HepG2 (cell line): Measurements from ENCODE around the gene ADGRB2. TPM values are rescaled to one million over a fixed set of nuclear protein-coding genes. Genes with fewer than 3 reads are reported as not detected.

Experiments used
- ATAC-seq: fragments of 200-7000 bp; cut with Tn5 transposase; 3 replicates; pipeline ENCODE4 v1.9.1; 2020; ENCODE audit warnings: mild to moderate bottlenecking, moderate library complexity
- BruUV-seq: library from RNA; stranded (reverse); fragments of 400-500 nt; replicated peaks from 2 replicates; lab custom pipeline; 2021; lab: Mats Ljungman, UMichigan
- CTCF ChIA-PET: fragments of 300-600 bp; formaldehyde crosslinking; extraction: SDS; loops from one replicate; lab custom pipeline; 2021; ENCODE audit warnings: low total read pairs, inconsistent platforms, low intra/inter-chr PET ratio; lab: Yijun Ruan, JAX
- POLR2A ChIA-PET: fragments of 350-600 bp; sonication (Branson Sonifier 250); formaldehyde crosslinking; loops from one replicate; lab custom pipeline; 2020; ENCODE audit warnings: antibody characterized with exemption, inconsistent platforms; lab: Yijun Ruan, JAX
- DNase-seq: peaks from one replicate; pipeline ENCODE4 v3.0.0-alpha.2; 2015; ENCODE audit warnings: low spot score
- FAIRE-seq: peaks from 3 replicates; lab custom pipeline; 2011; peaks lifted over from hg19 to GRCh38; lab: Jason Lieb, UNC
- H2AFZ ChIP-seq: one replicate; pipeline ENCODE4 v1.6.1; 2011; ENCODE audit warnings: low read length, inconsistent platforms
- H3K27ac ChIP-seq: fragments of 300-600 bp; 3 replicates; pipeline ENCODE4 v1.8.0; 2011; ENCODE audit warnings: mixed run types, mild to moderate bottlenecking, mixed read lengths, low read length, inconsistent platforms; ENCODE audit not compliant: insufficient read depth; ENCODE audit errors: extremely low read length
- H3K27me3 ChIP-seq, 2 experiments: fragments of 200-600 bp in 1 of 2; 2 replicates in 1 of 2; 3 replicates in 1 of 2; pipeline versions ENCODE4 v1.6.0 to v1.8.0; 2011; ENCODE audit warnings: low read length in 2 of 2, mild to moderate bottlenecking in 2 of 2, moderate library complexity in 2 of 2, inconsistent platforms in 1 of 2; ENCODE audit not compliant: insufficient read depth in 2 of 2, control insufficient read depth in 1 of 2
- H3K36me3 ChIP-seq, 2 experiments: fragments of 200-600 bp in 1 of 2; replicated peaks in 1 of 2; 2 replicates in 1 of 2; 3 replicates in 1 of 2; pipeline versions ENCODE4 v1.5.1 to v1.8.0; 2011; ENCODE audit warnings: low read length in 2 of 2, inconsistent platforms in 1 of 2; ENCODE audit not compliant: insufficient read depth in 2 of 2, control insufficient read depth in 1 of 2
- H3K4me1 ChIP-seq: 2 replicates; pipeline ENCODE4 v1.5.1; 2012; ENCODE audit warnings: low read length, inconsistent platforms; ENCODE audit not compliant: insufficient read depth
- H3K4me2 ChIP-seq: 2 replicates; pipeline ENCODE4 v1.6.0; 2011; ENCODE audit warnings: low read depth, low read length, inconsistent platforms
- H3K4me3 ChIP-seq, 3 experiments: fragments of 200-600 bp in 1 of 3; sonication (generic), shearing (Covaris generic) in 1 of 3; replicated peaks in 1 of 3; 2 replicates each; pipeline ENCODE4 v1.5.1; 2011 to 2016; ENCODE audit warnings: low read length in 3 of 3, inconsistent platforms in 2 of 3, low read depth in 2 of 3, mild to moderate bottlenecking in 2 of 3, control low read depth in 1 of 3, mixed read lengths in 1 of 3; ENCODE audit not compliant: insufficient read depth in 1 of 3
- H3K79me2 ChIP-seq: one replicate; pipeline ENCODE4 v1.6.1; 2011; ENCODE audit warnings: low read length, inconsistent platforms; ENCODE audit not compliant: insufficient read depth
- H3K9ac ChIP-seq: 2 replicates; pipeline ENCODE4 v1.6.0; 2011; ENCODE audit warnings: mild to moderate bottlenecking, low read depth, low read length, inconsistent platforms; ENCODE audit not compliant: insufficient read depth
- H3K9me3 ChIP-seq: 2 replicates; pipeline ENCODE4 v1.5.1; 2012; ENCODE audit warnings: mild to moderate bottlenecking, low read length
- H4K20me1 ChIP-seq: 2 replicates; pipeline ENCODE4 v1.6.0; 2011; ENCODE audit warnings: inconsistent platforms, mild to moderate bottlenecking, low read length, moderate library complexity; ENCODE audit not compliant: insufficient read depth
- IRF2 ChIP-seq: IDR thresholded peaks from 2 replicates; pipeline ENCODE4 v1.6.1; 2018; ENCODE audit warnings: missing genetic modification reagents, missing compliant biosample characterization
- SP4 ChIP-seq: sonication (generic); formaldehyde crosslinking; IDR thresholded peaks from 2 replicates; pipeline ENCODE4 v1.8.1; 2023; ENCODE audit warnings: mild to moderate bottlenecking, missing genetic modification reagents
- WGBS: methylation state at CpG from one replicate; pipeline ENCODE4 v1.1.6; 2017; ENCODE audit warnings: low lambda C conversion rate; 5-methylcytosine and 5-hydroxymethylcytosine counted together
- in situ Hi-C: cut with HindIII; loops from 2 replicates; pipeline ENCODE4 v1.10.0; 2017; ENCODE audit warnings: low pct_unique_long_range_greater_than_20kb; ENCODE audit not compliant: extremely low pct_ligation_motif_present
- intact Hi-C: fragments of 100-400 bp; cut with micrococcal nuclease; formaldehyde crosslinking; loops from one replicate; pipeline ENCODE4 v1.10.0; 2022; ENCODE audit not compliant: unreplicated experiment
- polyA plus RNA-seq, 8 experiments: library from polyadenylated mRNA; depleted of rRNA in 3 of 8; stranded (reverse) in 7 of 8; unstranded in 1 of 8; fragments of >200 nt; fragmentation: Illumina TruSeq in 4 of 8; extraction: Trizol in 4 of 8; gene quantifications; 2 replicates each; pipeline versions ENCODE4 v1.2.1 to v1.2.3, GENCODE V29; 2011 to 2016; ENCODE audit warnings: low read depth in 4 of 8, missing spikeins in 1 of 8, mixed read lengths in 1 of 8; ENCODE audit not compliant: insufficient read depth in 1 of 8
- total RNA-seq, 5 experiments: library from RNA; depleted of rRNA; stranded (reverse); fragments of >200 nt; fragmentation: Illumina TruSeq; extraction: Trizol; gene quantifications; 2 replicates each; pipeline ENCODE4 v1.2.3, GENCODE V29; 2016; ENCODE audit warnings: low read depth in 1 of 5
- TF ChIP-seq, protein P1 (sequence below): sonication (generic); formaldehyde crosslinking; IDR thresholded peaks from 2 replicates; pipeline ENCODE4 v1.5.1; 2020; ENCODE audit warnings: mild to moderate bottlenecking, missing genetic modification reagents, moderate library complexity
- TF ChIP-seq, protein P2 (sequence below): sonication (generic); formaldehyde crosslinking; IDR thresholded peaks from one replicate; pipeline ENCODE4 v1.5.1; 2020; ENCODE audit warnings: mild to moderate bottlenecking, missing genetic modification reagents; ENCODE audit errors: not compliant biosample characterization

The ADGRB2 gene
- total and polyA plus RNA-seq, 2 of the 13 experiments (the other 11 are each of a cell fraction or from before 2014, with no cell fraction given), result 0.03 to 0.09 TPM

- TF ChIP-seq, protein P1, sequence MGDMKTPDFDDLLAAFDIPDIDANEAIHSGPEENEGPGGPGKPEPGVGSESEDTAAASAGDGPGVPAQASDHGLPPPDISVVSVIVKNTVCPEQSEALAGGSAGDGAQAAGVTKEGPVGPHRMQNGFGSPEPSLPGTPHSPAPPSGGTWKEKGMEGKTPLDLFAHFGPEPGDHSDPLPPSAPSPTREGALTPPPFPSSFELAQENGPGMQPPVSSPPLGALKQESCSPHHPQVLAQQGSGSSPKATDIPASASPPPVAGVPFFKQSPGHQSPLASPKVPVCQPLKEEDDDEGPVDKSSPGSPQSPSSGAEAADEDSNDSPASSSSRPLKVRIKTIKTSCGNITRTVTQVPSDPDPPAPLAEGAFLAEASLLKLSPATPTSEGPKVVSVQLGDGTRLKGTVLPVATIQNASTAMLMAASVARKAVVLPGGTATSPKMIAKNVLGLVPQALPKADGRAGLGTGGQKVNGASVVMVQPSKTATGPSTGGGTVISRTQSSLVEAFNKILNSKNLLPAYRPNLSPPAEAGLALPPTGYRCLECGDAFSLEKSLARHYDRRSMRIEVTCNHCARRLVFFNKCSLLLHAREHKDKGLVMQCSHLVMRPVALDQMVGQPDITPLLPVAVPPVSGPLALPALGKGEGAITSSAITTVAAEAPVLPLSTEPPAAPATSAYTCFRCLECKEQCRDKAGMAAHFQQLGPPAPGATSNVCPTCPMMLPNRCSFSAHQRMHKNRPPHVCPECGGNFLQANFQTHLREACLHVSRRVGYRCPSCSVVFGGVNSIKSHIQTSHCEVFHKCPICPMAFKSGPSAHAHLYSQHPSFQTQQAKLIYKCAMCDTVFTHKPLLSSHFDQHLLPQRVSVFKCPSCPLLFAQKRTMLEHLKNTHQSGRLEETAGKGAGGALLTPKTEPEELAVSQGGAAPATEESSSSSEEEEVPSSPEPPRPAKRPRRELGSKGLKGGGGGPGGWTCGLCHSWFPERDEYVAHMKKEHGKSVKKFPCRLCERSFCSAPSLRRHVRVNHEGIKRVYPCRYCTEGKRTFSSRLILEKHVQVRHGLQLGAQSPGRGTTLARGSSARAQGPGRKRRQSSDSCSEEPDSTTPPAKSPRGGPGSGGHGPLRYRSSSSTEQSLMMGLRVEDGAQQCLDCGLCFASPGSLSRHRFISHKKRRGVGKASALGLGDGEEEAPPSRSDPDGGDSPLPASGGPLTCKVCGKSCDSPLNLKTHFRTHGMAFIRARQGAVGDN (CRISPR knock-in tag), result peak; percentile 42
- TF ChIP-seq SP4 (CRISPR knock-in tag), result 0 out of 2 replicates have a peak, but pooled peaks have one; percentile 23
Observed at GRCh38 chr1:31760471-31761470, 3.4 kb downstream of the ADGRB2 start (continued).

DNA sequence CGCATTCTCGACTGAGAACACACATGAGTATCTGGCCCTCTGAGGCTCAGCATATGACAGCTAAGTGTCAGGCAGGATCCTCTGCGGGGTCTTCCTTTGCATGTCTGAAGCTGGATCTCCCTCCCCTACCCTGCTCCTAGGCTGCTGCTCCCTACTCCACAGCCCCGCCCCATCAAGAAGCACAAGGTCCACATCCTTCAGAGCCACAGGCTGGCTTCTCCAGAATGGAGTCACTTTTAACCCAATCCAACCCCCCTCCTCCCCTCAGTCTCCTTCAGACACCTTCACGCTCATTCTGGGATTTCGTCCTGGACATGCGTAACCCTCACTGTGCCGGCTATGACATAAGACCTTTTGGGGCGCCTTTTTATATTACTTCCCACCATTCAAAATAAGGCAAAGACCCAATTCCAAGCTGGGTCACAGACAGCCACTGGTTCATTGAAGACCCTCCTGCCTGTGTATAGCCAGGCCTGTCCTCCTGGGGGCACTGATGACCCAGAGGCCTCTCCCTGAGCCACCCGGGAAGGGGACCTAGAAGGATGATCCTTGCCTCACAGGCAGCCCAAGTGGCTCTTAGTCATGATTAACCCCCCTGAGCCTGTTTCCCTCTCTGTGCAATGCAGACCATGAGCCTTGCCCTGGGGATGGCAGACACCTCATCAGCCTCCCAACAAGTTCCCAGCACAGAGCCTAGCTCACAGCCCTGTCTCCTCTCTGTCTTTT lies 4.7 kb downstream of the ADGRB2 start:
- POLR2A ChIA-PET, result interaction anchor here (2.1 kb wide), 1 partner anchor 13 kb away, joined by 5 read pairs; no protein-coding TSS in a partner anchor
- no peaks in the 10 kb centered on the region for H3K9me3 ChIP-seq
- in situ Hi-C loops (no loop called here), intact Hi-C loops (no loop called here)
- no peak overlapping the region for H3K4me3 ChIP-seq
- H2AFZ ChIP-seq, result no peak overlapping the region
- WGBS, result 74% methylated on average over 7 of the region's 10 CpGs
- no peak overlapping the region for H3K4me2 ChIP-seq
- no peak for DNase-seq
- H3K27me3 ChIP-seq, result peaks cover 16 to 65% of the 10 kb centered on the region in 2 experiments
- peaks cover 26% of the 10 kb centered on the region for H3K4me1 ChIP-seq
- CTCF ChIA-PET, result no interaction called here
- H3K27ac ChIP-seq, result no peak overlapping the region
- no peaks in the 10 kb centered on the region for H3K36me3 ChIP-seq
- no peaks in the 10 kb centered on the region for H3K79me2 ChIP-seq
- FAIRE-seq, result no peak
- no peak overlapping the region for H3K9ac ChIP-seq
- ATAC-seq, result no peak
- no TSS peak for BruUV-seq
- no peaks in the 10 kb centered on the region for H4K20me1 ChIP-seq
- TF ChIP-seq, protein P2, sequence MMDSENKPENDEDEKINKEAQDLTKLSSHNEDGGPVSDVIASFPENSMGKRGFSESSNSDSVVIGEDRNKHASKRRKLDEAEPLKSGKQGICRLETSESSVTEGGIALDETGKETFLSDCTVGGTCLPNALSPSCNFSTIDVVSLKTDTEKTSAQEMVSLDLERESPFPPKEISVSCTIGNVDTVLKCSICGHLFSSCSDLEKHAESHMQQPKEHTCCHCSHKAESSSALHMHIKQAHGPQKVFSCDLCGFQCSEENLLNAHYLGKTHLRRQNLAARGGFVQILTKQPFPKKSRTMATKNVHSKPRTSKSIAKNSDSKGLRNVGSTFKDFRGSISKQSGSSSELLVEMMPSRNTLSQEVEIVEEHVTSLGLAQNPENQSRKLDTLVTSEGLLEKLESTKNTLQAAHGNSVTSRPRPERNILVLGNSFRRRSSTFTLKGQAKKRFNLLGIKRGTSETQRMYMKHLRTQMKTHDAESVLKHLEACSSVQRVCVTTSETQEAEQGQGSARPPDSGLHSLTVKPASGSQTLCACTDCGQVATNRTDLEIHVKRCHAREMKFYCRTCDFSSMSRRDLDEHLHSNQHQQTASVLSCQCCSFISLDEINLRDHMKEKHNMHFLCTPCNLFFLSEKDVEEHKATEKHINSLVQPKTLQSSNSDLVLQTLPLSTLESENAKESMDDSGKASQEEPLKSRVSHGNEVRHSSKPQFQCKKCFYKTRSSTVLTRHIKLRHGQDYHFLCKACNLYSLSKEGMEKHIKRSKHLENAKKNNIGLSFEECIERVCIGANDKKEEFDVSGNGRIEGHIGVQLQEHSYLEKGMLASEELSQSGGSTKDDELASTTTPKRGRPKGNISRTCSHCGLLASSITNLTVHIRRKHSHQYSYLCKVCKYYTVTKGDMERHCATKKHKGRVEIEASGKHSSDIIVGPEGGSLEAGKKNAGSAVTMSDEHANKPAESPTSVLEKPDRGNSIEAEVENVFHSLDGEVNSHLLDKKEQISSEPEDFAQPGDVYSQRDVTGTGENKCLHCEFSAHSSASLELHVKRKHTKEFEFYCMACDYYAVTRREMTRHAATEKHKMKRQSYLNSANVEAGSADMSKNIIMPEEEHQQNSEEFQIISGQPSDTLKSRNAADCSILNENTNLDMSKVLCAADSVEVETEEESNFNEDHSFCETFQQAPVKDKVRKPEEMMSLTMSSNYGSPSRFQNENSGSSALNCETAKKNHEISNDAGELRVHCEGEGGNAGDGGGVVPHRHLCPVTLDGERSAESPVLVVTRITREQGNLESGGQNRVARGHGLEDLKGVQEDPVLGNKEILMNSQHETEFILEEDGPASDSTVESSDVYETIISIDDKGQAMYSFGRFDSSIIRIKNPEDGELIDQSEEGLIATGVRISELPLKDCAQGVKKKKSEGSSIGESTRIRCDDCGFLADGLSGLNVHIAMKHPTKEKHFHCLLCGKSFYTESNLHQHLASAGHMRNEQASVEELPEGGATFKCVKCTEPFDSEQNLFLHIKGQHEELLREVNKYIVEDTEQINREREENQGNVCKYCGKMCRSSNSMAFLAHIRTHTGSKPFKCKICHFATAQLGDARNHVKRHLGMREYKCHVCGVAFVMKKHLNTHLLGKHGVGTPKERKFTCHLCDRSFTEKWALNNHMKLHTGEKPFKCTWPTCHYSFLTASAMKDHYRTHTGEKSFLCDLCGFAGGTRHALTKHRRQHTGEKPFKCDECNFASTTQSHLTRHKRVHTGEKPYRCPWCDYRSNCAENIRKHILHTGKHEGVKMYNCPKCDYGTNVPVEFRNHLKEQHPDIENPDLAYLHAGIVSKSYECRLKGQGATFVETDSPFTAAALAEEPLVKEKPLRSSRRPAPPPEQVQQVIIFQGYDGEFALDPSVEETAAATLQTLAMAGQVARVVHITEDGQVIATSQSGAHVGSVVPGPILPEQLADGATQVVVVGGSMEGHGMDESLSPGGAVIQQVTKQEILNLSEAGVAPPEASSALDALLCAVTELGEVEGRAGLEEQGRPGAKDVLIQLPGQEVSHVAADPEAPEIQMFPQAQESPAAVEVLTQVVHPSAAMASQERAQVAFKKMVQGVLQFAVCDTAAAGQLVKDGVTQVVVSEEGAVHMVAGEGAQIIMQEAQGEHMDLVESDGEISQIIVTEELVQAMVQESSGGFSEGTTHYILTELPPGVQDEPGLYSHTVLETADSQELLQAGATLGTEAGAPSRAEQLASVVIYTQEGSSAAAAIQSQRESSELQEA (CRISPR knock-in tag), result no peak
- TF ChIP-seq IRF2 (CRISPR knock-in tag), result no peak
